GM19372 (cell line): ENCODE data around the gene PKNOX2.

Source experiments
- ATAC-seq: cut with Tn5 transposase; IDR thresholded peaks from one replicate; pipeline ENCODE4 v1.9.1; 2021; ENCODE audit warnings: mild to moderate bottlenecking, low read depth, moderate library complexity; ENCODE audit not compliant: unreplicated experiment

The PKNOX2 gene

GRCh38 chr11:125304136-125304535, 139.6 kb downstream of the PKNOX2 start:
- no peak for ATAC-seq

GRCh38 chr11:125304876-125305275, 140.3 kb downstream of the PKNOX2 start:
- no peak for ATAC-seq

GRCh38 chr11:125305345-125305744, 140.8 kb downstream of the PKNOX2 start:
- no peak for ATAC-seq

- no peak for ATAC-seq
These were observed 141.9 kb downstream of the PKNOX2 start for GRCh38 chr11:125306476-125306875.

GRCh38 chr11:125308246-125308645, 143.7 kb downstream of the PKNOX2 start:
- ATAC-seq = no peak

GRCh38 chr11:125312391-125312790, 147.8 kb downstream of the PKNOX2 start:
- no peak for ATAC-seq

- ATAC-seq = no peak
These were observed 148.3 kb downstream of the PKNOX2 start for GRCh38 chr11:125312812-125313211.

GRCh38 chr11:125313271-125314219, 149.0 kb downstream of the PKNOX2 start:
- no peak for ATAC-seq

GRCh38 chr11:125314276-125315078, 149.9 kb downstream of the PKNOX2 start:
- ATAC-seq = no peak

GRCh38 chr11:125315079-125315740, 150.7 kb downstream of the PKNOX2 start:
- no peak for ATAC-seq

- no peak for ATAC-seq
These were observed 152.9 kb downstream of the PKNOX2 start for GRCh38 chr11:125317416-125317815.

GRCh38 chr11:125319649-125320048, 155.1 kb downstream of the PKNOX2 start:
- no peak for ATAC-seq

- ATAC-seq = no peak
These were observed 156.0 kb downstream of the PKNOX2 start for GRCh38 chr11:125320347-125321076.

- ATAC-seq = no peak
These were observed 157.7 kb downstream of the PKNOX2 start for GRCh38 chr11:125322289-125322688.

GRCh38 chr11:125325196-125325595, 160.6 kb downstream of the PKNOX2 start:
- no peak for ATAC-seq

- ATAC-seq = no peak
These were observed 161.6 kb downstream of the PKNOX2 start for GRCh38 chr11:125326126-125326525.

GRCh38 chr11:125327518-125328224, 163.1 kb downstream of the PKNOX2 start:
- no peak for ATAC-seq

GRCh38 chr11:125328225-125328580, 163.7 kb downstream of the PKNOX2 start:
- no peak for ATAC-seq

GRCh38 chr11:125329786-125330185, 165.2 kb downstream of the PKNOX2 start:
- ATAC-seq = no peak
